Endometrial microvascular endothelial cells (primary cell): ENCODE measurements around the gene PRRC2B. TPM values are rescaled to one million over a fixed set of nuclear protein-coding genes. Genes with fewer than 3 reads are reported as not detected.

Experiments
- in situ Hi-C: cut with HindIII; loops from 2 replicates; pipeline ENCODE4 v1.10.0; 2017; ENCODE audit warnings: low sequenced_read_pairs, low pct_unique_long_range_greater_than_20kb; ENCODE audit errors: inconsistent ontology term
- total RNA-seq: library from RNA; depleted of rRNA; stranded (reverse); fragments of >200 nt; gene quantifications from one replicate; pipeline ENCODE4 v1.2.3, GENCODE V29; 2015; ENCODE audit errors: inconsistent ontology term

PRRC2B gene
- total RNA-seq, 1 donor from 2014 or later, result 93.1 TPM

- in situ Hi-C loops, result no loop called here
Observed at GRCh38 chr9:131423171-131423581, 29.3 kb downstream of the PRRC2B start.

DNA sequence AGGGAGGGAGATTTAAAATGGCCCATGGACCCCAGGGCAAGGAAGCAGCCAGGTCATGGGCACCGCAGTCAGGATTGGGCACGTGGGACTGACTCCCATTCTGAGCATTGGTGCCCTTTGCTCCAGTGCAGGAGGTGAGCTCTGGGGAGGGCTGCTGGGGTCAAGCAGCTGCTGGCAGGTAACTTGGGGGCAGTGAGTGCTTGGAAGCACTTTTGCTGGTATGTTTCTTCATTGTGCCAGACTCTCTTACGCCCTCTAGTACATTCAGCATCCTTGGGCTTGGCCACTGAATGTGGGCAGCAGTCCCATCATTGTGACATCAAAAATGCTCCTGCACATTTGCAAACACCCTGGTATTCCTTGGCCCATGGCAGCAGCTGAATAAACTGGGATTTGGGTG lies 32.7 kb downstream of the PRRC2B start:
- in situ Hi-C loops, result no loop called here

- in situ Hi-C loops, result no loop called here
Observed at GRCh38 chr9:131429121-131430012, 35.5 kb downstream of the PRRC2B start.

- in situ Hi-C loops, result no loop called here
Observed at GRCh38 chr9:131432050-131432449, 38.2 kb downstream of the PRRC2B start.

- in situ Hi-C loops, result no loop called here
Observed at GRCh38 chr9:131432597-131433301, 38.9 kb downstream of the PRRC2B start.

DNA sequence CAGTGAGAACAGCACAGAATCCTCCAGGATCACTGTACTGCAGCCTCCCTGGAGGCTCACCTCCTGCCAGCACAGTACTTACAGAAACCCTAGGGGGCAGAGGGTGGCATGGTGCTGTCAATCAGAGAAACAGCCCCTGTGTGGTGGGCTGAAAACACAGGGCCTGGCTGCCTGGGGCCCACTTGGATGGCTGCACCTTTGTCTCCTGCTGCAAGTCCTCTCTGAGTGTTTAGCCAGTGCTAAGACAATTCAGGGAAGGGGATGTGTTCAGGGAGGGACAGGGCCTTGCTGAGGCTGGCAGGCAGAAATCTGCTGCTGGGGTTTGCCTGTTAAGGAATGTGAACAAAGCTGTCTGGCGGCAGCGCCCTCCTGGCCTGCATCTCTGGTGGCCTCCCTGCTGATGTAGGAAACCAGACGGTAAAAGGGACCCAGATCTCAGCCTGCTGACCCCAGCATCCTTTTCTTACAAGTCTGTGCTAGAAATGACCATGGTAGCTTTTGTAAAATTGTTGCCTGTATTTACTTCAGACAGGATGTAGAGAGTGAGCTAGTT lies 39.5 kb downstream of the PRRC2B start:
- in situ Hi-C loops, result no loop called here

GRCh38 chr9:131434673-131435072 lies 40.8 kb downstream of the PRRC2B start:
- in situ Hi-C loops, result no loop called here

DNA sequence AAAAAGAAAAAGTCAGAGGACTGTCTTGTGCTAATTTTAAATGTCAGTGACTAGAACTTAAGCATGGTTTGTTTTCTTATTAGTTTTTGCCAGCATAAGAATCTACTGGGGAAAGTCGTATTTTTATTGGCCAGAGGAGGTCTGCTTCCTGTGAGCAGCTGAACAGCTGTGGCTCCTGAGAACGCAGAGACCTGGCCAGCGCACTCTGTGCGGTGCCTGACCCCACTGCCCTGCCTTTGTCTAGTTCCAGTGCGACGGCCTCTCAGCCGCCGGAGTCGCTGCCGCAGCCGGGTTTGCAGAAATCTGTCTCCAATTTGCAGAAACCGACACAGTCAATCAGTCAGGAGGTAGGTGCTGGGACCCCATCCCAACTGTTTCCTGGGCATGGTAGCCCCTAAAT lies 42.5 kb downstream of the PRRC2B start:
- in situ Hi-C loops, result no loop called here

- in situ Hi-C loops, result no loop called here
Observed at GRCh38 chr9:131436865-131437271, 43.0 kb downstream of the PRRC2B start.

- in situ Hi-C loops, result no loop called here
Observed at GRCh38 chr9:131438190-131438589, 44.3 kb downstream of the PRRC2B start.

GRCh38 chr9:131439224-131439623 lies 45.3 kb downstream of the PRRC2B start:
- in situ Hi-C loops, result no loop called here

- in situ Hi-C loops, result no loop called here
Observed at GRCh38 chr9:131441441-131441840, 47.6 kb downstream of the PRRC2B start.

- in situ Hi-C loops, result no loop called here
Observed at GRCh38 chr9:131442351-131442750, 48.5 kb downstream of the PRRC2B start.

GRCh38 chr9:131443648-131444047 lies 49.8 kb downstream of the PRRC2B start:
- in situ Hi-C loops, result no loop called here

GRCh38 chr9:131446276-131446675 lies 52.4 kb downstream of the PRRC2B start:
- in situ Hi-C loops, result no loop called here

- in situ Hi-C loops, result no loop called here
Observed at GRCh38 chr9:131447148-131447547, 53.3 kb downstream of the PRRC2B start.

DNA sequence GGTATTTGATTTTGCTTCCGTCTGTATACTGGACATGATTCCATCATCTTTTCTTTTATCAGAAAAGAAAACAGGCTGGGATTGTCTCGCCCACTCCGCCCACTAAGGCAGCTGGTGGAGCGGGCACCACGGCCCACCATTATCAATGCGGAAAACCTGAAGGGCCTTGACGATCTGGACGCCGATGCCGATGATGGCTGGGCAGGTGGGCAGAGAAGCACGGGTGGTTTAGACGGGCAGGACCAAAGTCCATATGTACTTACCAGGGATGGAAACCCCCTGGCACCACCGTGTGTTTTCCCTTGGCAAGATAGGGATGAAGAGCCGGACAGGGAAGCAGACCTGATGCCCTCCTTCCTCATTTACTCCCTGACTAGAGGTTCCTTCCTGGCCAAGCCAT lies 53.7 kb downstream of the PRRC2B start:
- in situ Hi-C loops, result no loop called here

- in situ Hi-C loops, result no loop called here
Observed at GRCh38 chr9:131448818-131449217, 54.9 kb downstream of the PRRC2B start.

- in situ Hi-C loops, result no loop called here
Observed at GRCh38 chr9:131449276-131449675, 55.4 kb downstream of the PRRC2B start.

GRCh38 chr9:131454028-131454427 lies 60.1 kb downstream of the PRRC2B start:
- in situ Hi-C loops, result no loop called here
